ENCODE data around the gene MAFB. TPM values are rescaled to one million over a fixed set of nuclear protein-coding genes. Genes with fewer than 3 reads are reported as not detected.
A peak's percentile ranks its signal among the peaks of the same experiment; 100 is the strongest.

The MAFB gene
- total RNA-seq, 1 donor from 2014 or later: 1.9 TPM

GRCh38 chr20:40663304-40663790, 25.7 kb downstream of the MAFB start:
- Mint-ChIP-seq H3K27me3 (ENCODE audit: low read depth) (peaks cover 9% of the 10 kb centered on the region), H3K4me1 (no peaks in the 10 kb centered on the region), H3K27ac (ENCODE audit: unreplicated experiment) (peak overlapping the region; percentile 47)

DNA sequence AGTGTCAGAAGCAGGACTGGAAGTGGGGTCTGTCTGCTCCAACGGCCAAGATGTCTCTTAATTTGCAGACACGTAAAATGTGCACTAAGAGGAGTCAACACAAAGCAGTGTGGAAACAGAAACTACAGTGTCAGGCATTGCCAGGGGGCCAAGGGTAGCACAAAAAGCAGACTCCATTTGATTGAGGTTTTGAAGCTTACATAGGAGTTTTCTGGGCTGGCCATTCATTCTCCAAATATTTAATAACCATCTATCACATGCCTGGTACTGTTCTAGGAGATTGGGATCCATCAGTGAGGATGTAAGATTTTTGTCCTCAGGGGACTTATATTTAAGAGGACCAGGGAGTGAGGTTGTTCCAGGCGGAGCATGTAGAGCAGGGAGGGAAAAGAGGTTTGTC, 29.5 kb downstream of the MAFB start:
- Mint-ChIP-seq H3K36me3 (ENCODE audit: low read depth) (no peaks in the 10 kb centered on the region), H3K4me1 (no peaks in the 10 kb centered on the region), H3K9me3 (peaks cover 3% of the 10 kb centered on the region), H3K27ac (ENCODE audit: unreplicated experiment) (peak overlapping the region; percentile 47), H3K27me3 (ENCODE audit: low read depth) (peaks cover 7% of the 10 kb centered on the region), H3K4me3 (no peak overlapping the region)
- DNase-seq (ENCODE audit: low read depth, low spot score): no peak
- TF ChIP-seq, protein P1, sequence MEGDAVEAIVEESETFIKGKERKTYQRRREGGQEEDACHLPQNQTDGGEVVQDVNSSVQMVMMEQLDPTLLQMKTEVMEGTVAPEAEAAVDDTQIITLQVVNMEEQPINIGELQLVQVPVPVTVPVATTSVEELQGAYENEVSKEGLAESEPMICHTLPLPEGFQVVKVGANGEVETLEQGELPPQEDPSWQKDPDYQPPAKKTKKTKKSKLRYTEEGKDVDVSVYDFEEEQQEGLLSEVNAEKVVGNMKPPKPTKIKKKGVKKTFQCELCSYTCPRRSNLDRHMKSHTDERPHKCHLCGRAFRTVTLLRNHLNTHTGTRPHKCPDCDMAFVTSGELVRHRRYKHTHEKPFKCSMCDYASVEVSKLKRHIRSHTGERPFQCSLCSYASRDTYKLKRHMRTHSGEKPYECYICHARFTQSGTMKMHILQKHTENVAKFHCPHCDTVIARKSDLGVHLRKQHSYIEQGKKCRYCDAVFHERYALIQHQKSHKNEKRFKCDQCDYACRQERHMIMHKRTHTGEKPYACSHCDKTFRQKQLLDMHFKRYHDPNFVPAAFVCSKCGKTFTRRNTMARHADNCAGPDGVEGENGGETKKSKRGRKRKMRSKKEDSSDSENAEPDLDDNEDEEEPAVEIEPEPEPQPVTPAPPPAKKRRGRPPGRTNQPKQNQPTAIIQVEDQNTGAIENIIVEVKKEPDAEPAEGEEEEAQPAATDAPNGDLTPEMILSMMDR (conservative IDR thresholded peaks at IDR 0.05): no peak

More at GRCh38 chr20:40663304-40663790, 25.7 kb downstream of the MAFB start:
- no peak for DNase-seq (ENCODE audit: low read depth, low spot score)
- H3K9me3 Mint-ChIP-seq: no peaks in the 10 kb centered on the region
- no peaks in the 10 kb centered on the region for H3K36me3 Mint-ChIP-seq (ENCODE audit: low read depth)
- TF ChIP-seq, protein P1 (conservative IDR thresholded peaks at IDR 0.05): no peak
- H3K4me3 Mint-ChIP-seq: no peak overlapping the region

- TF ChIP-seq, protein P1 (conservative IDR thresholded peaks at IDR 0.05): no peak
- Mint-ChIP-seq H3K9me3 (peaks cover 3% of the 10 kb centered on the region), H3K36me3 (ENCODE audit: low read depth) (no peaks in the 10 kb centered on the region), H3K4me1 (no peaks in the 10 kb centered on the region), H3K4me3 (no peak overlapping the region), H3K27me3 (ENCODE audit: low read depth) (peaks cover 7% of the 10 kb centered on the region), H3K27ac (ENCODE audit: unreplicated experiment) (no peak overlapping the region)
- DNase-seq (ENCODE audit: low read depth, low spot score): no peak
These were observed 30.5 kb downstream of the MAFB start for GRCh38 chr20:40658509-40658908.

DNA sequence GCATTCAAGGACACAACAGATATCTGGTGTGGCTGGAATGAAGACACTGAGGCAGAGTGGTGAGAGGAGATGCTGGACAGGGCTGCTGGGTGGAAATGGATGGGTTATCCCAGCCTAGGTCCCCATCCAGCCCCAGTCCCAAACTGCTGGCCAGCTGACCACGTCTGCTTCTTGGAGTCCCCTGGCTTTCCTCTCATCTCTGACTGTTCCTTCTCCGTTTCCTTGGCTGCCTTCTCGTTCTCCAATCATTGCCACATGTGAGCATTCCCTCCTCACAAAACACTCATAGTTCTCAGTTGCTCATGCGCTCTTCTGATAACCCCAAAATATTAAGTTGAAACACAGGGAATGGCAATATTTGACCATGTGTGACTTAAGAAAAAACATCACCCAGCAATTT, 31.5 kb downstream of the MAFB start:
- Mint-ChIP-seq H3K9me3 (peaks cover 3% of the 10 kb centered on the region), H3K27ac (ENCODE audit: unreplicated experiment) (no peak overlapping the region), H3K4me3 (no peak overlapping the region), H3K4me1 (no peaks in the 10 kb centered on the region), H3K27me3 (ENCODE audit: low read depth) (peaks cover 7% of the 10 kb centered on the region), H3K36me3 (ENCODE audit: low read depth) (no peaks in the 10 kb centered on the region)
- DNase-seq (ENCODE audit: low read depth, low spot score): no peak
- TF ChIP-seq, protein P1 (conservative IDR thresholded peaks at IDR 0.05): no peak

DNA sequence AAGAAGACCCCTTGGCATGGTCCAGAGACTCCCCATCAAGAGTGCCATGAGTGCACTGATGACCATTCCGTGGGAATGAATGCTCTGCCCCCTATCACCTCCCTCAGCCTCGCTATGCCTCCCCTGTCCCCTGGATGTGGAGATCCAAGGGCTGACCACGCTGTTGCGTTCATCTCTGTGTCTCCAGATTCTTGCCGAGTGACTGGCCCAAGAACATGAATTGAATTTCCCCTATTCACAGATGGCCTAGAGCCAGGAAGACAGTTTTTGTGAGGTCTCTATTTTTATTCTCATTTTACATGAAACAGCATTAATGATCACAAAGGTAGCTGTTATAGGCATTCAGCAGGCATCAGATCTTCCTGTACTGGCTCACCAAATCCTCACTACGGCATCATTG, 33.6 kb downstream of the MAFB start:
- no peaks in the 10 kb centered on the region for H3K4me1 Mint-ChIP-seq
- no peak overlapping the region for H3K4me3 Mint-ChIP-seq
- peaks cover 3% of the 10 kb centered on the region for H3K9me3 Mint-ChIP-seq
- DNase-seq (ENCODE audit: low read depth, low spot score): no peak
- H3K27me3 Mint-ChIP-seq (ENCODE audit: low read depth): peaks cover 7% of the 10 kb centered on the region
- TF ChIP-seq, protein P1 (conservative IDR thresholded peaks at IDR 0.05): no peak
- no peaks in the 10 kb centered on the region for H3K36me3 Mint-ChIP-seq (ENCODE audit: low read depth)
- H3K27ac Mint-ChIP-seq (ENCODE audit: unreplicated experiment): no peak overlapping the region
